Measurements from ENCODE around the gene ZNF287.

ZNF287 gene

DNA sequence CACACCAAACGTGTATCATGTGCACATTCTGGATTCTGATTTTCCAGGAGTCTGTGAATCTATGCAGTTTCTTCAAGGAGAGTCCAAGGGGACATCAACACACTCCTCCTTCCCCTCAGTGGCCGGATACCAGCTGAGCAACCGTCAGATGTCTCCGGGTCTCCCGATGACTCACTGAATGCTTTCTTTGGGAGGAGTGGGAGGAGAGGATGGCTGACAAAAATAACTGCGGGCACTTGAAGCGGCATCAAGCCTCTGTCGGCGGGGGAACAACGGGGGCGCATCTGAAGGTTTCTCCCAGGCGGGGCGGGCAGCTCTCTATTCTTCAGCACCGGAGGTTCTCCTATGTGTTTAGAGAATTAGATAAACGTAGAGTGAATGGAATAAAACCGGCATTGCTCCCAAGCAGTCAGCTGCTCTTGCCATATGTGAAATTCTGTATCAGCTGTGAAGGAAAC is 52.4 kb downstream of the ZNF287 start:
- DNase-seq (ENCODE audit: low read depth), result no peak

DNA sequence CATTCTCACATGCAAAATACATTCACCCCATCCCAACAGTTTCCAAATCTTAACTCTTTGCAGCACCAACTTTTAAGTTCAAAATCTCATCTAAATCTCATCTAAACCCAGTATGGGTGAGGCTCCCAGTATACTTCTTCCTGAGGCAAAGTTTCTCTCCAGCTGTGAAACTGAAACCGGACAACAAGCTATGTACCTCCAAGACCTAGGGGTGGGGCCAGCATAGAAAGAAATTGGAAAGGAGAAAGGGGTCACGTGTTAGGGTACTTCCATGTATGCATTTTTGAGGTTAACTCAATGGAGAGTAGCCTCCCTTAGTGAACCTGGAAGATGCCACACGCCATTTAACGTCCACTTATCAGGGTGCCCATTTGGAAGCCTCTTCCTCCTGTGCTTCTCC is 53.1 kb downstream of the ZNF287 start:
- DNase-seq (ENCODE audit: low read depth), result no peak

DNA sequence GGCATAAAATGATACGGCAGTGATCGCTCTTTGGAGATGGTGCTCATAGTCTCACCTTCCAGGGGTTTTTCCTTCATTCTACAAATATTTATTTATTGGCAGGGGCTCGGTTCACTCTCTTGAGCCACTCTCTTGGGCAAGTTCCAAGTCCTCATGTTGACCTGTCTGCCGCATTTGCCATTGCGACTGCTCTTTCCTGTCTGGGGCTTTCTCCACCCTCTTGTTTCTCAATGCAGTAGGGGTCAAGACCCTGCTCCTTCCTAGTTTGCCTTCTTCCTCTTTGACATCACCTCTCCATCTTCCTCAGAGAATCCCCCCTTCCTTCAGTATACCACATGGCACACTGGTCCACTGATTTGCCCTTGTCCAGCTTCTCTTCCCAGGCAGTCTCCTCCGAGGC is 55.1 kb downstream of the ZNF287 start:
- no peak for DNase-seq (ENCODE audit: low read depth)

GRCh38 chr17:16512011-16512410 is 57.0 kb downstream of the ZNF287 start:
- DNase-seq (ENCODE audit: low read depth), result no peak

DNA sequence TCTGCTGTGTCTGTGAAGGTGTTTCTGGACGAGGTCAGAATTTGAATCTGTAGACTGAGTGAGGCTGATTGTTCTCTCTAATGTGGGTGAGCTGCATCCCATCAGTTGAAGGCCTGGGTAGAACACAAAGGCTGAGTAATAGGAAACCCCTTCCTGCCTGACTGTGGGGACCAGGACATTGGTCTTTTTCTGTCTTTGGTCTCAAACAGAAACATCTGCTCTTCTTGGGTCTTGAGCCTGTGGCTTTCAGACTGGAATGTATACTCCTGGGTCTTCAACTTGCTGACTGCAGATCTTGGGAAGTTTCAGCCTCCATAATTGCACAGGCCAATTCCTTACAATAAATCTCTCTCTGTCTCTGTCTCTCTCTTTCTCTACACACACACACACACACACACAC is 57.4 kb downstream of the ZNF287 start:
- DNase-seq (ENCODE audit: low read depth), result no peak

DNA sequence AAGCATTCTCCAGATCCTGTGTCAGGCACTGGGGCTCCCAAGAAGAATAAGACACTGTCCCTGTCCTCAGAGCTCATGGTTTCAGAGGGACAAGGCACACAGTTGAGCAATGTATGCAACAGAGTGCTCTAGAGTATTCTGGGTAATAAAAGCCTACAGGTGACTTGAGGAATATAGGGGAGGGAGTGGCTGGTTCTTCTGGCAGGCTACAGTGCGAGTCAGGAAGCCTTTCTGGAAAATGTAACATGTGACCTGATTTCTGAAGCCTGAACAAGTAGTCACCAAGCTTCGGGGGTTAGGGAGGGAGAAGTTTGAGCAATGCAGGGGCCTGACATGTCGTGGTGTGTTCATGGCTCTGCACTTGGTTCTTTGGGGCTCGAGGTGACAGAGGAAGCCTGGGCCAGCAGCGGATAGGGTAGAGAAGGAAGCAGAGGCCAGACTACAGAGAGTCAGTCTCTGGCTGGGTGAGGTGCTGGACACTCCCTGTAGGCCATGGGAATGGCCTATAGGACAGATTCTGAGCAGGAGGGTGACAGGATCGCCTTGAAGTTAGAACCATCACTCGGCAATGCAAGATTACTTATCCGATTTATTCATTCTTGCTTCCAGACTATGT is 61.0 kb downstream of the ZNF287 start:
- no peak for DNase-seq (ENCODE audit: low read depth)

GRCh38 chr17:16506188-16506587 is 62.8 kb downstream of the ZNF287 start:
- no peak for DNase-seq (ENCODE audit: low read depth)

GRCh38 chr17:16504984-16505383 is 64.0 kb downstream of the ZNF287 start:
- DNase-seq (ENCODE audit: low read depth), result no peak
